Fibroblast of mammary gland (primary cell): ENCODE results near the gene LPP.

Experiments used
- DNase-seq: peaks from one replicate; pipeline ENCODE4 v3.0.0-alpha.2; 2010; ENCODE audit warnings: low read depth
- H3K4me3 ChIP-seq: 2 replicates; pipeline ENCODE4 v1.5.1; 2011; ENCODE audit warnings: low read depth, mild to moderate bottlenecking, low read length, moderate library complexity; ENCODE audit not compliant: control insufficient read depth
- TF ChIP-seq, protein P1 (sequence below): conservative IDR thresholded peaks from 2 replicates; pipeline ENCODE4 v1.5.1; 2011; ENCODE audit warnings: low read depth, low read length, inconsistent platforms; ENCODE audit not compliant: control insufficient read depth, insufficient read depth

Gene LPP

DNA sequence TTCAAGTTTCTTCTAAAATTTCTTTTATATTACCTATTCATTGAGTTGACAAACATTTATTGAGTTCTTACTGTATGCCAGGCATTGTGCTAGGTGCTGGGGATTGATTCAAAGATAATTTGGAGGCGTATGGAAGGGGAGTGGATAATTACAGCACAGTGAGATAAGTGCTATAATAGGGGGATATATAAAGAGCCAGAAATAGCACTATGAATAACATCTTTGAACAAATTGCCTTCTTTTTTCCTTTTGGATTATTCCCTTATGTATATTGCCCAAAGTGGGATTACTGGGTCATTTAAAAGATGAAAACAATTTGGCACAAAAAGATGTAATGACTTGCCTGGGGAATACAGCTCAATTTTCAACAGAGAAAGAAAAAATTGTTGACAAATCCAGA is 64.6 kb downstream of the LPP start:
- H3K4me3 ChIP-seq = no peak overlapping the region
- TF ChIP-seq, protein P1, sequence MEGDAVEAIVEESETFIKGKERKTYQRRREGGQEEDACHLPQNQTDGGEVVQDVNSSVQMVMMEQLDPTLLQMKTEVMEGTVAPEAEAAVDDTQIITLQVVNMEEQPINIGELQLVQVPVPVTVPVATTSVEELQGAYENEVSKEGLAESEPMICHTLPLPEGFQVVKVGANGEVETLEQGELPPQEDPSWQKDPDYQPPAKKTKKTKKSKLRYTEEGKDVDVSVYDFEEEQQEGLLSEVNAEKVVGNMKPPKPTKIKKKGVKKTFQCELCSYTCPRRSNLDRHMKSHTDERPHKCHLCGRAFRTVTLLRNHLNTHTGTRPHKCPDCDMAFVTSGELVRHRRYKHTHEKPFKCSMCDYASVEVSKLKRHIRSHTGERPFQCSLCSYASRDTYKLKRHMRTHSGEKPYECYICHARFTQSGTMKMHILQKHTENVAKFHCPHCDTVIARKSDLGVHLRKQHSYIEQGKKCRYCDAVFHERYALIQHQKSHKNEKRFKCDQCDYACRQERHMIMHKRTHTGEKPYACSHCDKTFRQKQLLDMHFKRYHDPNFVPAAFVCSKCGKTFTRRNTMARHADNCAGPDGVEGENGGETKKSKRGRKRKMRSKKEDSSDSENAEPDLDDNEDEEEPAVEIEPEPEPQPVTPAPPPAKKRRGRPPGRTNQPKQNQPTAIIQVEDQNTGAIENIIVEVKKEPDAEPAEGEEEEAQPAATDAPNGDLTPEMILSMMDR = no peak
- DNase-seq = no peak

GRCh38 chr3:188219147-188219546 is 65.2 kb downstream of the LPP start:
- DNase-seq = no peak
- H3K4me3 ChIP-seq = no peak overlapping the region
- TF ChIP-seq, protein P1 = no peak

GRCh38 chr3:188220097-188220788 is 66.3 kb downstream of the LPP start:
- TF ChIP-seq, protein P1 = no peak
- no peak overlapping the region for H3K4me3 ChIP-seq
- peak; percentile 89 for DNase-seq

DNA sequence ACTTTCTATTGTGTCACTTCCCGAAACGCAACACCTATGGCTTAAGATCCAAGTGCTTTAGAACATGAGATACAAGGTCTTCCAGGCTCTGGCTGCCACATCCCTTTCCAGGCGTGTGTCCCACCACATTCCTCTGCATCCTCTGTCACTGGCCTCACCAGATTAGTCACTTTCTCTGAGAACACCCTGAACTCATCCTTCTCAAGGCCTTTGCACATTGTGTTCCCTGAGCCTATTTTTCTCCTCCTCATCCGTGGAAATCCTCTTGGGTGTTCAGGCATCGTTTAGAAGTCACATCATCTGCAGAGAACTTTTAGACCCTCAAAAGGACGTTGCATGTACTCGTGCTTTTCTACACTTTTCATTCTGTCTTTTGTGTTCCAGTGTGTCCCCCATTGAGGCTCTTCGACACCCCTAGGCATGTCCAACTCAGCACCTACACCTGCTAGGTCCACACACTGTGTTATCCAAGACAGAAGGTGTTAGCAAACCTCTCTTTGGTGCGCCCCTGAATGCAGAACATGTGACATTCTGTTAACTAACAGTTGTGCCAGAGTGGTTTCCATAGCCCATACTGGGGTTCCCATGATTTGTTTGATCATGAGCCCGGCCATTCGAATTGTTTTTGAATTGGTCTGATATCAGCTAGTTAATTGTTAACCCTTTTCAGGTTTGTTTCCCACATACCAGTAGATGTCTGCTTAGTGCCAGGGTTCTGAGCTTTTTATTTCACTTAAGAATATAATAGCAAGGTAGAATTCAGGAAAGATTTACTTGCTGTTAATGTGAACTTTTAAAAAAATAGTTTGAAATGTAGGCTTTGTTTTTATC is 67.2 kb downstream of the LPP start:
- DNase-seq = peak; percentile 98
- no peak overlapping the region for H3K4me3 ChIP-seq
- TF ChIP-seq, protein P1 = no peak

DNA sequence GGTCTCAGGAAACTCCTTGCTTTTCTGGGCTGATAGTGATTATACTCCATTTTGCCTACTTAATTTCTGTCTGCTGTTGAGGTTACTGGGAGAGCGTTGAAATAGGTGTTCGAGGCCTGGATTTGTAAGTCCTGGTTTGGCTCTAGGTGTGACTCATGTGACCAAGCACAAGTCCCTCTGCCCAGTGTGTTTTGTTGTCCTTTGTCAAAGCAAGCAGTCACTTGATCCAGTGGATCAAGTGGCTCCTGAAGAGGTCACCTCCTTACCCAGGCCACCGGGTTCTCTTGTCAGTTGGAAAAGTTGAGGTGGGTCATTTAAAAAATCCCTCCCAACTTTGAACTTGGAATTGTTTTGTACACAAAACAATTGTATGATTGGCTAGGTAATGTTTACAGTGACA is 70.0 kb downstream of the LPP start:
- TF ChIP-seq, protein P1 = no peak
- no peak overlapping the region for H3K4me3 ChIP-seq
- no peak for DNase-seq

GRCh38 chr3:188227442-188227841 is 73.5 kb downstream of the LPP start:
- no peak for DNase-seq

More at GRCh38 chr3:188227442-188227841, 73.5 kb downstream of the LPP start:
- H3K4me3 ChIP-seq = no peak overlapping the region
- TF ChIP-seq, protein P1 = no peak
